Activated CD4-positive, alpha-beta T cell treated with anti-CD3 and anti-CD28 coated beads for 1 hour (primary cell): Measurements from ENCODE around the gene SLAIN1.
"Not testable (repeated sequence)": the region's sequence is repeated elsewhere in the genome, so short reads cannot be mapped to it uniquely, and the experiment has no call there.

Experiments
- DNase-seq: peaks from one replicate; pipeline ENCODE4 v3.0.0-alpha.2; 2020

SLAIN1 gene

GRCh38 chr13:77697217-77698103 is at the start of gene SLAIN1:
SLAIN1 (plus strand) TSS chr13:77697687; CDS start chr13:77697914, 227 bp downstream.
- DNase-seq, result peak; percentile 73

DNA sequence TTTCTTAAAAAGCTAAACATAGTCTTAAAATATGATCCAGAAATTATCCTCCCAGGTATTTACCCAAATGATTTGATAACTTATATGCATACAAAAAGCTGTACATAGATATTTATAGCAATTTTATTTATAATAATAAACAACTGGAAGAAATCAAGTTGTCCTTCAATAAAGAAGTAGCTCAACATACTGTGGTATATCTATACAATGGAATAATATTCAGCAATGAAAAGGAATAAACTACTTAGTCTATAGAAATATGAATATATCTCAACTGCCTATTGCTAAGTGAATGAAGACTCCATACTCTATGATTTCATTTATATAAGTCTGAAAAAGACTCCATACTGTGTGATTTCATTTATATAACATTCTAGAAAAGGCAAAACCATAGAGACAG is 47.1 kb upstream of the SLAIN1 start:
- no peak for DNase-seq

DNA sequence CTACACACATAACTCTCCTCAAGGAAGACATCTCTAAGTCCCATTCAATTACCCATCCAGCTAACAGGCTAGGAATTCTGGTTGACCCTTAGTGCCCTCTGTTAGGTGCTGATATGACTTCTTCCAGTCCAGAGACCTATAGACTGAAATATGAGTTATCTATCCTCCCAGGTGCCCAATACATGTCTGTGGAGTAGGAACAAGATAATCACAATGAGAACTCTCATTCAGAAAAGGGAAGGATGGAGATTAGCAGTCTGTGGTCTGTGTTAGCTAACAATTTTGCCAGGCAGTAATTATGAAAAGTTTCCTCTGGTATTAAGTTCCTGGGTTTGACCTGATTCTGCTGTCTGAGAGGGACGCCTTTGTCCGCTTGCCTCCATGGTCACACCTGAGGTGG is 44.2 kb upstream of the SLAIN1 start:
- no peak for DNase-seq

GRCh38 chr13:77660016-77660415 is 37.5 kb upstream of the SLAIN1 start:
- DNase-seq, result not testable (repeated sequence)

- DNase-seq, result no peak
These were observed 36.6 kb upstream of the SLAIN1 start for GRCh38 chr13:77660841-77661250.

- not testable (repeated sequence) for DNase-seq
These were observed 35.2 kb upstream of the SLAIN1 start for GRCh38 chr13:77662301-77662700.

- DNase-seq, result not testable (repeated sequence)
These were observed 34.7 kb upstream of the SLAIN1 start for GRCh38 chr13:77662831-77663230.

GRCh38 chr13:77674852-77675251 is 22.6 kb upstream of the SLAIN1 start:
- no peak for DNase-seq

- DNase-seq, result no peak
These were observed 18.7 kb upstream of the SLAIN1 start for GRCh38 chr13:77678691-77679235.

- DNase-seq, result no peak
These were observed 9.7 kb upstream of the SLAIN1 start for GRCh38 chr13:77687799-77688198.

- DNase-seq, result no peak
These were observed 5.6 kb upstream of the SLAIN1 start for GRCh38 chr13:77691871-77692270.

- DNase-seq, result no peak
These were observed 4.6 kb upstream of the SLAIN1 start for GRCh38 chr13:77692746-77693448.

DNA sequence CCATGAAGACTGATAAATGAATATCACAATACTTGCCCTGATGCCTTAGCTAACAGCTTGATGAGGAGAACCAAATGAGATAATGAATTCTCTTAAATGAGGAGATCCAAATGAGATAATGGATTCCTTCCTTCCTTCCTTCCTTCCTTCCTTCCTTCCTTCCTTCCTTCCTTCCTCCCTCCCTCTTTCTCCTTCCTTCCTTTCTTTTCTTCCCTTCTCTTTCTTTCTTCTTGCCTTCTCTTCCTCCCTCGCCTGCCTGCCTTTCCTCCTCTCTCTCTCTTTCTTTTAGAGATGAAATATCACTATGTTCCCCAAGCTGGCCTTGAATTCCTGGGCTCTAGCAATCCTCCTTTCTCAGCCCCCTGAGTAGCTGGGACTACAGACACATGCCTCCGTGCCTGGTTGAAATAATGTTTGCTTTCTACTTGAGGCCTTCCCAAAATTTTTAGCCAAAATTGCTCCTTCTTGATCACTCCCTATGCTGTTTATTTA is 4.0 kb upstream of the SLAIN1 start:
- no peak for DNase-seq

GRCh38 chr13:77696006-77696878 is 1.2 kb upstream of the SLAIN1 start:
- no peak for DNase-seq

DNA sequence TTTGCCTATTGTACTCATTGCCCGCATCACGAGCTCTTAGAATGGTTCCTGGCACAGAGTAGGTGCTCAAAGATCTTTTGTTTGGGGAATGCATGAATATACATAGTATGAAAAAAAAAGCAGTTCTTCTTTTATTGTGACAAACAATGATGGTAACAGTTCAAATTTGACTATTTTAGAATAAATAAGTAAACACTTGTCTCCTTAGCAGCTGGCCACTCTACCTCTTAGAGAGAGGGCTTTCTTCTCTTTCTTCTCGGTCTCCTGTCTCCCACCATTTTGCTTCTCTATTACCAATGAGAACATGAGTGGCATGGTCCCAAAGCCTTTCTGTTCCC is 639 bp upstream of the SLAIN1 start:
- no peak for DNase-seq

- DNase-seq, result peak; percentile 22
These were observed 943 bp downstream of the SLAIN1 start for GRCh38 chr13:77698201-77699058.

- DNase-seq, result no peak
These were observed 1.7 kb downstream of the SLAIN1 start for GRCh38 chr13:77699059-77699680.

GRCh38 chr13:77701305-77701704 is 3.8 kb downstream of the SLAIN1 start:
- DNase-seq, result no peak

- DNase-seq, result no peak
These were observed 4.9 kb downstream of the SLAIN1 start for GRCh38 chr13:77702366-77702765.

- no peak for DNase-seq
These were observed 5.9 kb downstream of the SLAIN1 start for GRCh38 chr13:77703408-77703807.

DNA sequence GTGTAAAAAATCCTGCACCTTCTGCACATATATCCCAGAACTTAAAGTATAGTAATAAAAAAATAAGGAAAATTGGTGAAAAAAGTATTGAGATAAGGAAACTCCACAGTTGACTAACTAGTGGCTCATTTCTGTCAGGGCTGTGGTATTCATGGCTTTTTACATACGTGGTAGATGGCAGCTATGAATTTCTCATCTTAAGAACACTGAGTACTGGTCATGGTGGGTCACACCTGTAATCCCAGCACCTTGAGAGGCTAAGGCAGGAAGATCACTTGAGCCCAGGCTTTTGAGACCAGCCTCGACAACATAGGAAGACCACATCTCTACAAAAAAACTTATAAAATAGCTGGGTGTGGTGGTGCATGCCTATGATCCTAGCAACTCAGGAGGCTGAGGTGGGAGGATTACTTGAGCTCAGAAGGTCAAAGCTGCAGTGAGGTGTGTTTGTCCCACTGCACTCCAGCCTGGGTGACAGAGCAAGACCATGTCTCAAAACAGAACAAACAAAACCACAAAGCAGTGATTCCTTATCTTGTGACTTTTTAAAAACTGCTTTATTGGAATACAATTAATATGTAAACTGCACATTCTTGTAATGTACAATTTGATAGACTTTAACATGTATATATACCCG is 16.8 kb downstream of the SLAIN1 start:
- no peak for DNase-seq
